Putamen (tissue), 1 donor: ENCODE measurements around the gene TMEM86A.

Experiments used
- DNase-seq: peaks from one replicate; pipeline ENCODE4 v3.0.0-alpha.2; 2016; ENCODE audit warnings: low spot score

Gene TMEM86A

GRCh38 chr11:18700375-18700774 is 1.8 kb downstream of the TMEM86A start:
- no peak for DNase-seq

- DNase-seq, result no peak
These were observed 2.3 kb downstream of the TMEM86A start for GRCh38 chr11:18700872-18701271.

GRCh38 chr11:18701614-18702216 is 3.1 kb downstream of the TMEM86A start:
- no peak for DNase-seq

- DNase-seq, result no peak
These were observed 4.6 kb downstream of the TMEM86A start for GRCh38 chr11:18703001-18703763.

GRCh38 chr11:18704045-18704645 is 5.6 kb downstream of the TMEM86A start:
- no peak for DNase-seq

- no peak for DNase-seq
These were observed 6.1 kb downstream of the TMEM86A start for GRCh38 chr11:18704698-18705097.

- DNase-seq, result no peak
These were observed 7.2 kb downstream of the TMEM86A start for GRCh38 chr11:18705651-18706281.

GRCh38 chr11:18706330-18707243 is 8.0 kb downstream of the TMEM86A start:
- DNase-seq, result no peak

GRCh38 chr11:18707811-18708340 is 9.3 kb downstream of the TMEM86A start:
- no peak for DNase-seq

GRCh38 chr11:18709414-18709813 is 10.8 kb downstream of the TMEM86A start:
- no peak for DNase-seq

GRCh38 chr11:18710545-18710944 is 12.0 kb downstream of the TMEM86A start:
- no peak for DNase-seq

GRCh38 chr11:18713646-18714442 is 15.3 kb downstream of the TMEM86A start:
- no peak for DNase-seq

- DNase-seq, result no peak
These were observed 15.8 kb downstream of the TMEM86A start for GRCh38 chr11:18714443-18714780.

- DNase-seq, result no peak
These were observed 16.9 kb downstream of the TMEM86A start for GRCh38 chr11:18715476-18715875.

GRCh38 chr11:18720091-18720807 is 21.7 kb downstream of the TMEM86A start:
- DNase-seq, result no peak

GRCh38 chr11:18720808-18721560 is 22.4 kb downstream of the TMEM86A start:
- DNase-seq, result peak; percentile 74

- no peak for DNase-seq
These were observed 23.1 kb downstream of the TMEM86A start for GRCh38 chr11:18721561-18722292.

- DNase-seq, result no peak
These were observed 23.7 kb downstream of the TMEM86A start for GRCh38 chr11:18722293-18722637.

GRCh38 chr11:18723991-18724390 is 25.4 kb downstream of the TMEM86A start:
- peak; percentile 86 for DNase-seq
